LHCN-M2 (cell line): ENCODE data around the gene BCL11B. TPM values are rescaled to one million over a fixed set of nuclear protein-coding genes. Genes with fewer than 3 reads are reported as not detected.

Source experiments
- DNase-seq: peaks from one replicate; pipeline ENCODE4 v3.0.0-alpha.2; 2012; ENCODE audit warnings: low read depth
- total RNA-seq: library from RNA; depleted of rRNA; stranded (reverse); fragments of >200 nt; gene quantifications from 2 replicates; pipeline ENCODE4 v1.2.3, GENCODE V29; 2014

The BCL11B gene
- total RNA-seq, 1 experiment from 2014 or later = not detected

DNA sequence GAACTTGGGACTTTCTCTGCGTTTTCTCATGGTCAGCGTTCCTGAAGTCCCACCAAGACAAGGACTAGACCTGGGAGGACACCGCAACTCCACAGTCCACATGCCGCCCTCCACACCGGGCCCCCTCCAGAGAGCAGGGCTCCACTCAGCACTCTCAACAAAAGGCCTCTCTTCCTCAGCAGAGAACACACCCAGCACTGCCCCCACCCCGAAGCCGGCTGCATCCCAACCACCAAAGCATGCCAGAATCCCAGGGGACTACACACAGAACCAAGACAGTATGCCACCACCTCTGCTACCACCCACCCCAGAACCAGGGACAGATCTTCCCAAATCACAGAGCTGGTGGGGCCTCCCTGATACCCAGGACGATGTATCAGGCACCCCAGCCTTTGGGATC, 88.3 kb downstream of the BCL11B start:
- DNase-seq = no peak

DNA sequence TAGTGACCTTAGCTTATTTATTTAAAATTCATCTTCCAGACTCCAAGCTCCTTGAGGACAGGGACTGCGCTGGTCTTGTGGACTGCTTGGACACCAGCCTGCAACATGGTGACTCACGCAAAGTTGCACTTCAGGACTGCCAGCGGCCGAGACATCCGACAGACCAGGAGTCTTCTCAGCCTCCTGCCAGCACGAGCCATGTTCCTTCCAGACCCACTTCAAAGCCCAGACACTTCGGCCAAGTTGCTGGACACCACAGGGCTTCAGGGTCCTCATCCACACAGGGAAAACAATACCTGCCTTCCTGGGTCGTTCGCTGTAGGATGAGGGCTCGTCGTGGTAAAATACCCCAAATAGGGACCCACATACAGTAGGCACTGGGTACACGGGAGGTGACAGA, 88.7 kb downstream of the BCL11B start:
- DNase-seq = no peak

DNA sequence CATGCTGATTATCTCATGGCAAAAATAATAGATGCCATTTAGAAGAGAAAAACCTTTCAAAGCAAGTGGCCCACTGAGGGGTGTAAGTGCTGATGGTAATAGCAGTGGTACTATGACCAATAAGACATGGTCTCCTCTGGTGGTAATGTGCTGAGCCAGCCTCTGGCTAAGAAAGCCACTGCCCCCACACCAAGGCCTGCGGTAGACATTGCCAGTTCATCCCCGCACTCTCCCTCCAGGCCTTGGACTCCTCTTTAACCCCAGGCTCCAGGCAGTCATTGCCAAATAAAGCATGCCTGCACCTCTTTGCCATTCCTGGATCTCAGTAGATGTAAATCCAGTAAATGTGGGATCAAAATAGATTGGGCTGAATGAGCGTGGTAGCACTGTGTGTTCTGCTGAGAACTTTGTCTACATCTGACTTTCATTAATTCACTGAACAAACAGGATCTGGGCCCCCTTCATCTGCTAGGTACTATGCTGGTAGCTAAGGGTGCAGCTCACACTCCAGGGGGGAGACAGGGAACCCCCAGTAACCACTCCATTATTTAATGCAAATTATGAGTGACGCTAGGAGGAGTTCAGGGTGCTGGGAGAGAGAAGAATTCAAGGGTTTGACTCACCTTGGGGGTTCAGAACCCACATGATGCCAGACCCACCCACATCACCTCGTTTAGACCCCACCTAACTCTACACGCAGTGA, 89.3 kb downstream of the BCL11B start:
- DNase-seq = no peak

DNA sequence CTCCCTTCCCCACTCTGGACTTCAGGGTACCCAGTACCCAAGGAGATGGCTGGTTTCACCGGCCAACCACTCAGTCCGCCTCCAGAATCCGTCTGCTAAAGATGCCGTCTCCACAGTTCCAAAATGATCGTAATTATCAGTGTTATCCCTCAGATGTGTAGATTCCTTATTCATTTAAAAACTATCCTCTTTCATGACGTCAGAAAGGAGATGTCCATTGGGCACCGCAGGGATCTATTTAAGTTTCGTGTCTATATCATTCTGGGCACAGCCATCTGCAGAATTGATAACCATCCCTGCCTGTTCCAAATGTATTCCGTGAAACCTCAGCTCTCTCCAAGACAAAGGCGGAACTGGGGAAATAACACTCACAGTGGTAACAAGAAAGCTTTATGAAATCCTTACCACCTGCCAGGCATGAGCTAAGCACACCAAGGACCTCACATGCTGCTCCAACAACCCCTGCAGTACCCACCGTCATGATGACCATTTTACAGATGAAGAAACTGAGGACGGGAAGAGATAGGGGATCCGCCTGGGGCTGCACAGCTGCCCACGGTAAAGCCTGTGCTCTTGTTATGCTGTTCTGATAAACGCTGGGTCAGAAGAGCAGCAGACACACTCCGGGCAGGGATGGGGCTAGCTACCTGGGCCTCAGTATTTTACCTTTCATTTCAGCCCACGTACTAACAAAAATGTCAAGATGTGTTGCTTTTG, 90.0 kb downstream of the BCL11B start:
- no peak for DNase-seq

DNA sequence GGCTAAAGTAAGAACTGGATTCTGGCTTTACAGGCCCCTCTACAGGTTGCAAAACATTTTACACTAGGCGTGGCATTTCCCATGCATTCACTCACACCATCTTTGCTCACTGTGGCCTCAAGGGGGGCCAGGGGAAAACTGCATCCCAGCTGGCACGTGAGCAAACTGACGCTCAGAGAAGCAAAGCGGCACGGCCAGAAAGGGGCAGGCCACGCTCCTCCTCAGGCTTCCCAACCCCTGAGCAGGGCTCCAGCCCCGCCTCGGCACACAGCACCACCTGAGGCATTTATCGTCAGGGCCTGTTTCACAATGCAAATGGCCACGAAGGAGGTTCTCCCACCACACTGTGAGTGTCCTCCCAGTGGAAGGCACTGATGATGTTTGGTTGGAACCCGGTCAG, 90.8 kb downstream of the BCL11B start:
- DNase-seq = no peak

DNA sequence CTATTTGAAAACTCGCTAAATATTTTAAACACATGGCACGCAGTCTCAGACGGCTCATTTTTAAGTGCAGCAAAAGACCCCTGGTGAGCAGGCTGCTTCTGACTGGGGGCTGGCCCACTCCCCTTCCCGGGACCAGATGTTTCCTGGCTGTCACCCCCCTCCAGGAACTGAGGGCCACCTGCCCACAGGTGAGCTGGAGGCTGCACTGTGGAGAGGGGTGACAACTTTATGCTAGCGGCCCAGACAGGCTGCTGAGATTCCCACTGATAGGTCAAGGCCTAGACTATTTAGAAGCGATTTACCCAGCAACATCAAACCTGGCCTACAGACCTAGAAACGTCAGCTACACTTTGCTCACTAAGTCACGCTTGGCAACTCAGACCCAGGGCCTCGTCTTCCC, 92.1 kb downstream of the BCL11B start:
- DNase-seq = no peak

DNA sequence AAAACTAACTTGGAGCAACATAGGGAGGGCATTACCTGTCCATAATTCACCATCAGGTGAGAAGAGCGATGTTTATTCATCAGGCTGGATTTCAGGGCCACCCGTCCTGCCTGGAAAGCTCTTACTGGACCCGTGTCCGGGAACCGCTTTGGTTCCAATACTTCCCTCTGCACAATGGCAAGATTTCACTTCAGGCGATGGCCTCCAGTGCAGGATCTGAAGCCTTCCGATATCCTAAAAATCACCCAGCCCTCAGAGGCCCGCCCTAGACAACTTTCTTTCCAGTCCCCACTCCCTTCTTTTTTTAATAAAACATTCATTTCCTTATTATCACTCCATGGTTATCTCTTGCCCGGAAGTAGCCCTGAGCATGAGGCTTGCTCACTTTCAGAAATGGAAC, 92.5 kb downstream of the BCL11B start:
- no peak for DNase-seq

DNA sequence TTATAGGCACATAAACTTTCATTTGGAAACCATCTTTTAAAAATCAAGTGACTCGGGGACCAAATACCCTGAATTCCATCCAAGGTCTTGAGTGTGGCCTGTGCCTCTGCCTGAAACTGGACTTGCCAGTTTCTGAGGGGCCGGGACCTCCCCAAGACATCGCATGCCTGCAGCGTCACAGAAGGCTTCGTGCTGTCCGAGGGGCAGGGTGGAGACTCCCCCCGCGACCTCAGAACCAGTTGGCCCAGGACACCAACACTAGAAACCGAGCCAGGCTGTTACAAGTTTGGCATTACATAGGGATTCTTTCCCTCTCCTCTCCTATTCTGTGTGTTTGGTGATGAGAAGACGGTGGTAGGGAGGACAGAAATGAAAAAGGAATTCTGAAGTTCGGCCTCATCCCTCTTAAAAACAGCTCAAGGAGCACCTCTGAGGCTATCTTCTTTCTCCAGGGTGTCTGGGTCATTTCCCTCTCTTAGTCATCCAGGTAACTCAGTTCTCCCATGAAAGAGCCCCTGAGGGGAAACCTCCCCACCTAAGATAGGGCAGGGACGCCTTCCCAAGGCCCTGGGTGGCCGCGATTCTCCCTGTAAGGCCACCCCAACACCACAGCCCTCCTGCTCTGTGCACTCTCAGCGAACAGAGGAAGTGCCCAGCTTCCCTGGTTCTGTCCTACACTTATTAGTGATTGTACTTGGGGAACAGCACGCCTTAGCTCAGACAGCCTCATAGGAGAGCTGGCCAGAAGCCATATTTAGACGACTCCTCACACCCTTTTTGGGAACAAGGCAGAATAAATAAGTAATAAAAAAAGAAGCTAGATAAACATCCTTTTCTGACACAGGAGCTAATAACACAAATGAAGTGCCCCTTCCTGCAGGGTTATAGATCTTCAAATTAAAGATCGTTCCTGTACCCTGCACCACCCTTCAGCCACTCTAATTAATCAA, 93.8 kb downstream of the BCL11B start:
- DNase-seq = no peak

DNA sequence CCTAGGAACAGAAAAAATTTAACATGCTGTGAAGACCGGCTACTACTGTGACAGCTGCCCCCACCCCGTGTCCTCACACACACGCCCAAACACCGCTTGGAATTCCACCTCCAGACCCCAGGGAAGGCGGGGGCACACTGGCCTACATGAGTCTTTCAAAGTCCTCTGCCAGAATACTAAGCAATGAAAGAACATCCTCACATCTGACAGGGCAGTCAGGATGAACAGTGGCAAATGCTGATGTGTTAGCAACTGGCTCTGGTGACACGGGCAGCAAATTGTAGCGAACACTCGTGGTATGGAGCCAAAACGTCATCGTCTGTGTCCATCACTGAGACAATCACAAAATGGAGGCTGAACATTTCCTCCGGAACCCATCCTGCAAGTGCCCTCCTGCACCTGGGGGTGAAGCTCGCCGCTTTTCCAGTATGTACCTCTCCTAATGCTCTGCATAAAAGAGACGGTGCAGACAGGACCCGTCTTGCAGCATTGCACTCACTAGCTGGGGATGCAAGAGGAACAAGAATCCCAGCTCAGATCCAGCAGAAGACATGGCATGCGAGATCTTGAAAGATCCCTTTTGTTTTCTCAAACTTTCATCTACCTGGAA, 94.8 kb downstream of the BCL11B start:
- DNase-seq = no peak

DNA sequence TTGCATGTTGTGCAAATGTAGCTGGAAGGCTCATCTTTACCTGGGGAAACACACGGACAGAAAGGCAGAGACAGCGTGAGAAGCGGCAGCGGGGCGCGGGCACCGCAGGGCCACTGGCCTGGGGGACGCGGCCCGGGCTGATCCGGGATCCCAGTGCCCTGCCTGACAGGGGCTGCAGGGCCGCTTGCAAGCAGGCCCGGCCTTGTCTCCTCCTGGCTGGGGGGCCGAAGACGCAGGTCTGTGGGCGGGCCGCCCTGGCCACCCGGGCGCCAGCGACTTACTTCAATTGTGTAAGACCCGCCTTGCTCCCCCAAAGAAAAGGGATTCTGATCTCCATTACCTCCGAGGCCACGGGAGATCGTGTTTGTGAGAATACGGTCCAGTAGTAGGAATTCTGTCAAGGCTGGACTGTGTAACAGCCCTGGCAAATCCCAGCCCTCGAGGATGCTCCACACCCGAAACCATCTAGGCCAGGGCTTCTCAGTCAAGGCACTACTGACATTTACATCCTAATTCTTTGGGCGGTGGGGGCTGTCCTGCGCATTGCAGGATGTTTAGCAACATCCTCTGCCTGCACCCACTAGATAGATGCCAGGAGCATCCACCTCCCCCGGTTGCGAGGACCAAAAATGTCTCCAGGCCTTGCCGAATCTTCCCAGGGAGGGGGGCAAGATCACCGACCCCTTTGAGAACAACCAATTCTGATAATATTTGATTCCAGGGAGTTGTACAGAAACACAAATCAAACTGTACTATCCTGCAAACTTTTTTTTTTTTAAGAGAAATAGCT, 95.6 kb downstream of the BCL11B start:
- DNase-seq = no peak

DNA sequence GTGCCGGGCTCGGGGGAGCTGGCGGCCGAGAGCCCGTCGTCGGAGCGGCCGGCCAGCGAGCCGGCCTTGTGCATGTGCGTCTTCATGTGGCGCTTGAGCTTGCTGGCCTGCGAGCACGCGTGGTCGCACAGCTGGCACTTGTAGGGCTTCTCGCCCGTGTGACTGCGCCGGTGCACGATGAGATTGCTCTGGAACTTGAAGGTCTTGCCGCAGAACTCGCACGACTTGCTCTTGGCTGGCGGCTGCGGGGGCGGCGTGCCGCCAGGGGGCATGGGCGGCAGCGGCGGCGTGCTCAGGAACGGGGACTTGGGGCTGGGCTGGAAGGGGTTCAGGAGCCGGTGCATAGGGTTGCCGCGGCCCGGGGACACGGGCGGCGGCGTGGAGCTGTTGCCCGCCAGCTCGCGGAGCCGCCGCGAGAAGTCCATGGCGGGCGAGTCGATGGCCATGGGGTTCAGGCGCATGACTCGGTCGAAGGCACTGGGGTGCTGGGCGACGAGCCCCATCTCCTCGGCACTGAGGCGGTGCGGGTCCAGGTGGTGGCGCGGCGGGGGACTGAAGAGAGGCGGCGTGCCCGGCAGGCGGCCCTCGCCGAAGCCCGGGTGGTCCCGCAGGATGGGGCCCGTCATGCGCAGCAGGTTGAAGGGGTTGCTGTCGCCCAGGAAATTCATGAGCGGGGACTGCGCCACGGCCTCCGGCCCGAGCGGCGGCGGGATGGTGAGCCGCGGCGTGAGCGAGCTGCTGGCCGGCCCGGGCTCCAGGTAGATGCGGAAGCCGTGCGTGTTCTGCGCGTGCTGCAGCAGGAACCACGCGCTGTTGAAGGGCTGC, 96.5 kb downstream of the BCL11B start:
- no peak for DNase-seq

DNA sequence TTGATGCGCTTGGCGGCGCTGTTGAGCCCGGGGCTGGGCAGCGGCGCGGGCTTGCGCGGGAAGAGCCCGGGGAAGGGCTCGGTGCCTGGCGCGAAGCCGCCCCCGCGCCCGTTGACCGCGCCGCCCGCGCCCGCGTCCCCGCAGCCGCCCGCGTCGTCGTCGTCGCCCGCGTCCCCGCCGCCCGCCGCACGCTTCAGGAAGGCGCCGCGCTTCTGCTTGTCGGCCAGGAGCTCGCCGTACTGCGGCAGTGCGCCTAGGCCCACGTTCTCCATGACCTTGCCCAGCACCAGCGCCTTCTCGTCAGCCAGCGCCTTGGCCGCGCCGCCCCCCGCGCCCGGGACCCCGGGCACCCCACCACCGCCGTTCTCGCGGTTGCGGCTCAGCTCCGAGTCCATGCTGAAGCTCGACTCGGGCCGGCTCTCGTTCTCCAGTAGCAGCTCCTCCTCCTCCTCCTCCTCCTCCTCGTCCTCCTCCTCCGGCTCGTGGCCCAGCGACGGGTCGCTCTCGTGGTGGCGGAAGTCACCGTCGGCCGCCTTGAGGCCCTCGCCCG, 97.2 kb downstream of the BCL11B start:
- no peak for DNase-seq

DNA sequence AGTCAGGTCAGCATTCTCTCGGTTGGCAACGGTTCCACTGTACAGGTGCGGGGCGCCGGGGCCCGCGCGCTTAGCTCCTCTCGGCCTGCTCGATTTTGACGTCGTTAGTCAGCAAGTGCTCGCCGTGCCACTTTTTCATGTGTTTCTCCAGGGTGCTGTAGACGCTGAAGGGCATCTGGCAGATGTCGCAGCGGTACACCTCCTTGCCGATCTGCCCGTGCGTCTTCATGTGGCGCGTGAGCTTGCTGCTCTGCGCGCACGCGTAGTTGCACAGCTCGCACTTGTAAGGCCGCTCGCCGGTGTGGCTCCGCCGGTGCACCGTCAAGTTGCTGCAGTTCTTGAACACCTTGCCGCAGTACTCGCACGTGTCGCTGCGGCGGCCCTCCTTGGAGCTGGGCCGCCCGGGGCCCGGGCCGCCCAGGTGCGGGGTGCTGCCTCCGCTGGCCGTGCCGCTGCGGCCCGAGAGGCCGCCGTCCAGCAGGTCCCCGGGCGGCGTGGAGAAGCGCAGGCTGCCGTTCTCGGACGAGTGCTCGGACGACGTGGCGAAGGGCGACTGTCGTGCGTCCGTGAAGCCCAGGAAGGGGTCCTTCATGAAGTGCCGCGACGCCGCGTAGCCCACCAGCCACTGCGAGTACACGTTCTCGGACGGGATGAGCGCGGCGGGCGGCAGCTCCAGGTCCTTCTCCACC, 97.8 kb downstream of the BCL11B start:
- DNase-seq = no peak

DNA sequence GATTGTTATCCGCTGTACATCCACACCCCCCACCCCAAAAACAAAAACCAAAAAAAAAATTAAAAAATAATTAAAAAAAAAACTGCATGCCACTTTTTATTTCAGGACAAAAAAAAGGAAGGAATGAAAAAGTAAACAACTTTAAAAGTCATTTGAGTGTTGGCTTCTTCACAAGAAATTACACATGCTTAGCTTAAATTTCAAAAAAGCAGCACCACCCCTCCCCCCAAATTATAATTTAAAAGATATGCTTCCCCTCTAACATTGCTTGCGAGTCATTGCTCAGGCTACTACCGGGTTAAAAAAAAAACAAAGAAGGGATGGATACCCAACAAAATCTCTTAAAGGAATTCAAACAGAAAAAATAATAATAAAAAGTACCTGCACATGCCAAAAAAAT, 98.5 kb downstream of the BCL11B start:
- no peak for DNase-seq

DNA sequence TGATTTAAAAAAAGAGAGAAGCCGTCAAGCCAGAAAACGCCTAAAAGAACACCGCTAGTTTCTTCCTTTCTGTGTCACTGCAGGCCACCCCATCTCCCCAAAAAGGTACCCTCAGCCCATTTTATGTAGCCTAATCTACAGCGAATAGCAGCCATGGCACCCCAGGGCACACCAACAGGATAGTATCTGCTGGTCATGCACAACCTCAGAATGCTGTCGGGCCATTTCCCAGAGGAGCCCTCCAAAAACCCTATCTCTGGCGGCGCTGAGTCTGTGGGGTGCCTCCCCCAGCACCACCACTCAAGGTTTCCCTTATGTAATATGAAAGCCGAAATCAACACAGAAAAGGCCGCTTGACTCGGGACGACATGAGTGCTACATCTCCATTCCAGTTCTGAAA, 98.9 kb downstream of the BCL11B start:
- no peak for DNase-seq

DNA sequence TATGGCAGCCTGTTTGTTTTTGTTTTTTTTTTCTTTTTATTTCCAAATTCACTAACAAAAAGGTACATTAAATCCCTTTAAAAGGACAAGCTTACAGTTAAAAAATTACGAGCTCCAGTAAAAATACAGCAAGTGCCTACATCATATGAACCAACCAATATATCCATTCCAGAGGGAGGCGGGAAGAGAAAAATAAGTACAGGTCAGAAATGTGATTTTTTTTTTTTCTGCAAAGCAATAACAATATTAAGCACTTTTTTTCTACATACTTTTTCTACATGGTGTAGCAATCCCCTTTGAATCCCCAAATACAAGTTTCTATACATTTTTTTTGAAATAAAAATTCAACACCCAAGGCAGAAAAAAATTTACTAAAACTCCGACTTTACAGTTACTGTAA, 100.6 kb downstream of the BCL11B start:
- DNase-seq = no peak

DNA sequence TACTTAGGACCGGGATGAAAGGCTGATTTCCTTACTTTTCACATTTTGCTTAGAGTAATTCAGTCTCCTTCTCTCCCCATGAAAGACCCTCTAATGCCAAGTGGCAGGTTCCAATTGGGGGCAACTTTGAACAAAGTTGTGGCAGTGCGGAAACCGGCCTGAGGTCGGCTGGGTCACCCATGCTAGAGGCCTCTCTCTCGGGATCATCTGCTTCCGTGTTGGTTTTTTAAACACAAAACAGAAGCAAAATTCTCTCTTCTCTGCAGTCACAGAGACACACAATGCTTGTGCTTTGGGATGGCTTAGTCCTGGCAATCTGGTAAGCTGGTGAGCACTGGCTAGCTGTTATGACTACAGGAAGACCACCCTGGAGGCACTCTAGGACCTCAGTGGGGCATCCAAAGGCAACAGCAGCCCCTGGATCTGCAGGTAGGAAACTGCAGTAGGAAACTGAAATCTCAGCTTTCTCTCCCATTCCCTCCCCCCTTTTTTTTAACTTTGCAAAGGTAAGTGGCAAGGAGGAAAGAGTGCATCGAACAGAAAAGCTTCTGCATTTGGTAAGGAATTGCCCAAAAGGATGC, 102.1 kb downstream of the BCL11B start:
- no peak for DNase-seq

DNA sequence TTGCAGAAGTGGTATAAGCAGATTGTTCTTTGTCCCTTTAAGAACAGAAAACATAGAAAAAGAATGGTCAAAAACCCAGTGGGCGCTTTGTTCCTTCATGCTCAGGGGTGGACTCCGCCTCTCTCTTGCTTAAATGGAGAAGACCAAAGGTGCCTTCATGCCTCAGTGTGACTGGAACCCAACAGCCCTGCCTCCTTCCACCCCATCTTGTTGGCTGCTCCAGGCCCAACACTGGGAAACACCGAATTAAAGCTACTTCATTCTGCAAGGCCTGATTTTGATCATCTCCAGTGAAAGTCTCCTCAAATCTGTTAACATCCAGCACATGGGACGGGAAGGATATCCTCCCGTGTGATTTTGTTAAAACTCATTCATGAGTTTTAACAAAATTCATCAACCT, 103.7 kb downstream of the BCL11B start:
- no peak for DNase-seq

DNA sequence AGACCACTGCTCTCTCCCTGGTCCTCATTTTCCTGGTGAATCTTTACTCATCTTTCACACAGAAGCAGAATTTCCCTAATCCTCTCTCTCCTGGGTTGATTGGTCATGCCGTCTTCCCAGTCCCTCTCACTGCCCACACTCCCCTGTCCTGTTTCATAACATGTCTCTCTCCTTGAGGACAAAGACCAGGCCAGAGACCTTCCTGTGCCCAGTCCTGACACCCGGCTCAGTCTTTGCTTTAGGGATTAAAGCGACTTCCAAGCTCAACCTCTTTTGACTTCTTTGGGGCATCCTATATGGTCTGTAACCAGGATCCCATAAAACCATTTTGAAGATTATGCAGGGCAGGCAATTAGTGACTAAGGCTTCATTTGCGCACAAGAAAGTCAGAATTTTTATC, 105.5 kb downstream of the BCL11B start:
- DNase-seq = no peak
